ENCODE data around the gene WASHC4. TPM values are rescaled to one million over a fixed set of nuclear protein-coding genes. Genes with fewer than 3 reads are reported as not detected.

WASHC4 gene
- total RNA-seq, 1 experiment from 2014 or later = 25.5 TPM

DNA sequence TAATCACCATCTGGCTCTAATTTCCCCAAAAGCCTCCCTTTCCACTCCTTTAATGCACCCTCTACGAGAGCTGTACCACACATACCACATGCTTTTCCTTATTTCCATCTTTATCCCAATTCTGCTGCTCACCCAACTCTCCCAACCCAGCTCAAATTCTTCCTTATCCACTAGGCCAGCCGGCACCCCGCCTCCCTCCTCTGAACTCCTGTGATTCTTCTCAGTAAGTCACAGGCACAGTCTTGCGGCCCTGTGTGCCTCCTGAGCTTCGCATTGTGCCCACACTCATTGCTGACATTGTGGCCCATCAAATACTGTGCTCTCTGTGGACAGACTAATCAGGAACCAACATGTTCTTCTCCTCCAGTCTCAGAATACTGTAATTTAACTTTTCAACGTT is 83.0 kb downstream of the WASHC4 start:
- POLR2A ChIA-PET = no interaction called here
- Histone ChIP-seq H3K9me3 (ENCODE audit: control insufficient read depth in 1 of 2, insufficient read depth in 1 of 2, low read depth in 1 of 2, low read length in 2 of 2) (no peaks in the 10 kb centered on the region), H3K36me3 (ENCODE audit: control insufficient read depth in 1 of 2, insufficient read depth in 2 of 2, low read length in 2 of 2) (peaks cover 0 to 12% of the 10 kb centered on the region in 2 experiments; a peak in 3 of 4 replicates), H2AFZ (ENCODE audit: low read depth, low read length, poor library complexity, severe bottlenecking) (no peak overlapping the region), H3K9me2 (ENCODE audit: insufficient read depth) (no peaks in the 10 kb centered on the region), H3K79me2 (ENCODE audit: insufficient read depth, low read length) (no peaks in the 10 kb centered on the region), H3K27ac (ENCODE audit: low read depth, low read length) (no peak overlapping the region), H3K9ac (ENCODE audit: low read length) (no peak overlapping the region), H4K20me1 (ENCODE audit: insufficient read depth) (no peaks in the 10 kb centered on the region), H3K4me3 (replicated peaks in 1 of 2; ENCODE audit: low read depth in 1 of 2, low read length in 2 of 2) (no peak overlapping the region), H3K4me2 (ENCODE audit: low read length) (no peak overlapping the region), H3K4me1 (ENCODE audit: control insufficient read depth in 1 of 2, insufficient read depth in 2 of 2, low read length in 2 of 2) (no peaks in the 10 kb centered on the region), H3K27me3 (ENCODE audit: insufficient read depth, low read length) (no peaks in the 10 kb centered on the region)
- intact Hi-C loops (cut with micrococcal nuclease) = no loop called here
- BruUV-seq (replicated peaks) = no TSS peak
- TF ChIP-seq ZNF274 (IDR thresholded peaks at IDR 0.05; ENCODE audit: low read depth, low read length) (no peak), POLR2A (IDR thresholded peaks at IDR 0.05; ENCODE audit: borderline replicate concordance, extremely low read depth, insufficient read depth, insufficient read length) (no peak), FOSL1 (IDR thresholded peaks at IDR 0.05; ENCODE audit: low read depth) (no peak), POLR2AphosphoS5 (IDR thresholded peaks at IDR 0.05; ENCODE audit: low read depth, low read length) (no peak)
- TF ChIP-seq, protein P1, sequence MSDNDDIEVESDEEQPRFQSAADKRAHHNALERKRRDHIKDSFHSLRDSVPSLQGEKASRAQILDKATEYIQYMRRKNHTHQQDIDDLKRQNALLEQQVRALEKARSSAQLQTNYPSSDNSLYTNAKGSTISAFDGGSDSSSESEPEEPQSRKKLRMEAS (IDR thresholded peaks at IDR 0.05) = no peak
- TF ChIP-seq, protein P2, sequence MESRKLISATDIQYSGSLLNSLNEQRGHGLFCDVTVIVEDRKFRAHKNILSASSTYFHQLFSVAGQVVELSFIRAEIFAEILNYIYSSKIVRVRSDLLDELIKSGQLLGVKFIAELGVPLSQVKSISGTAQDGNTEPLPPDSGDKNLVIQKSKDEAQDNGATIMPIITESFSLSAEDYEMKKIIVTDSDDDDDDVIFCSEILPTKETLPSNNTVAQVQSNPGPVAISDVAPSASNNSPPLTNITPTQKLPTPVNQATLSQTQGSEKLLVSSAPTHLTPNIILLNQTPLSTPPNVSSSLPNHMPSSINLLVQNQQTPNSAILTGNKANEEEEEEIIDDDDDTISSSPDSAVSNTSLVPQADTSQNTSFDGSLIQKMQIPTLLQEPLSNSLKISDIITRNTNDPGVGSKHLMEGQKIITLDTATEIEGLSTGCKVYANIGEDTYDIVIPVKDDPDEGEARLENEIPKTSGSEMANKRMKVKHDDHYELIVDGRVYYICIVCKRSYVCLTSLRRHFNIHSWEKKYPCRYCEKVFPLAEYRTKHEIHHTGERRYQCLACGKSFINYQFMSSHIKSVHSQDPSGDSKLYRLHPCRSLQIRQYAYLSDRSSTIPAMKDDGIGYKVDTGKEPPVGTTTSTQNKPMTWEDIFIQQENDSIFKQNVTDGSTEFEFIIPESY (IDR thresholded peaks at IDR 0.05; ENCODE audit: extremely low read depth, insufficient replicate concordance, low read length) = no peak
- ATAC-seq (no peak), DNase-seq (ENCODE audit: low read depth, low spot score) (no peak)
- CTCF ChIA-PET = no interaction called here
- RAD21 ChIA-PET (ENCODE audit: low non-redundant PET in 1 of 2, low total read pairs in 2 of 2, uncharacterized antibody in 2 of 2, unreplicated experiment in 2 of 2) = no interaction called here

DNA sequence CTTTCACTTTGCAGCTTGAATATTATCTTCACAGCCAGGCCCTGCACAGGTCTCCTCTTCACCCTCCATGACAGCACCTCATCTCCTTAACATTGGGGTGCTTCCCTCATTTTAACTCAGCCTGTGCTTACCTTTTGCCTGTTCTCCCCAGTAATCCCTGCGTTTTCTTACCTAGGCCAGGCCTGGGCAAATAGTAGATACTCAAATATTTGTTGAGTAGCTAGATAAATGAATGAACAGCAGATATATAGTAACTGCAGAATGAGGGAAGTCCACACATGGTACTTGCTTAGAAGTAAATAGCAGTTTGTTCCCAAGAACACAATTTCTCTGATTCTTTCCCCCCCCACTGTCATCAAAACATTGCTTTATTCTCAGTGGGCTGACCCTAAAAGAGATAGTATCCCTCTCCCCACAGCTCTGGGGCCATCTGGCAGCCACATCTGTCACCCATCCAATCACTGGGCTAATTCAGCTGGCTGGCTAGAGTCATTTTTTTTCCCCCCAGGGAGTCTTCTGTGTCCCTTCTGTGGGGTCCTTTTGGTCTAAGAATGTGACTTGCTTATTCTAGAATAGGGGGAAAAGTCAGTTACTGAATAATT is 85.2 kb downstream of the WASHC4 start:
- H3K4me2 ChIP-seq (ENCODE audit: low read length) = no peak overlapping the region
- DNase-seq (ENCODE audit: low read depth, low spot score) = no peak
- POLR2A ChIA-PET = no interaction called here
- no peak for ATAC-seq
- BruUV-seq (replicated peaks) = no TSS peak
- RAD21 ChIA-PET (ENCODE audit: low non-redundant PET in 1 of 2, low total read pairs in 2 of 2, uncharacterized antibody in 2 of 2, unreplicated experiment in 2 of 2) = no interaction called here
- no peak overlapping the region for H3K4me3 ChIP-seq (replicated peaks in 1 of 2; ENCODE audit: low read depth in 1 of 2, low read length in 2 of 2)
- H3K27me3 ChIP-seq (ENCODE audit: insufficient read depth, low read length) = no peaks in the 10 kb centered on the region
- H3K4me1 ChIP-seq (ENCODE audit: control insufficient read depth in 1 of 2, insufficient read depth in 2 of 2, low read length in 2 of 2) = no peaks in the 10 kb centered on the region
- H3K79me2 ChIP-seq (ENCODE audit: insufficient read depth, low read length) = no peaks in the 10 kb centered on the region
- H3K36me3 ChIP-seq (ENCODE audit: control insufficient read depth in 1 of 2, insufficient read depth in 2 of 2, low read length in 2 of 2) = peaks cover 0 to 6% of the 10 kb centered on the region in 2 experiments; a peak in 3 of 4 replicates
- H2AFZ ChIP-seq (ENCODE audit: low read depth, low read length, poor library complexity, severe bottlenecking) = no peak overlapping the region
- H3K27ac ChIP-seq (ENCODE audit: low read depth, low read length) = no peak overlapping the region
- intact Hi-C loops (cut with micrococcal nuclease) = no loop called here
- no peaks in the 10 kb centered on the region for H3K9me3 ChIP-seq (ENCODE audit: control insufficient read depth in 1 of 2, insufficient read depth in 1 of 2, low read depth in 1 of 2, low read length in 2 of 2)
- H4K20me1 ChIP-seq (ENCODE audit: insufficient read depth) = no peaks in the 10 kb centered on the region
- no peaks in the 10 kb centered on the region for H3K9me2 ChIP-seq (ENCODE audit: insufficient read depth)
- CTCF ChIA-PET = no interaction called here
- no peak overlapping the region for H3K9ac ChIP-seq (ENCODE audit: low read length)
- TF ChIP-seq POLR2AphosphoS5 (IDR thresholded peaks at IDR 0.05; ENCODE audit: low read depth, low read length) (no peak), JUND (IDR thresholded peaks at IDR 0.05) (no peak), CEBPB (IDR thresholded peaks at IDR 0.05; ENCODE audit: low read depth) (no peak), SIN3A (IDR thresholded peaks at IDR 0.05; ENCODE audit: low read depth) (no peak)
- TF ChIP-seq, protein P3, sequence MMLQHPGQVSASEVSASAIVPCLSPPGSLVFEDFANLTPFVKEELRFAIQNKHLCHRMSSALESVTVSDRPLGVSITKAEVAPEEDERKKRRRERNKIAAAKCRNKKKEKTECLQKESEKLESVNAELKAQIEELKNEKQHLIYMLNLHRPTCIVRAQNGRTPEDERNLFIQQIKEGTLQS (IDR thresholded peaks at IDR 0.05) = no peak
- TF ChIP-seq, protein P4, sequence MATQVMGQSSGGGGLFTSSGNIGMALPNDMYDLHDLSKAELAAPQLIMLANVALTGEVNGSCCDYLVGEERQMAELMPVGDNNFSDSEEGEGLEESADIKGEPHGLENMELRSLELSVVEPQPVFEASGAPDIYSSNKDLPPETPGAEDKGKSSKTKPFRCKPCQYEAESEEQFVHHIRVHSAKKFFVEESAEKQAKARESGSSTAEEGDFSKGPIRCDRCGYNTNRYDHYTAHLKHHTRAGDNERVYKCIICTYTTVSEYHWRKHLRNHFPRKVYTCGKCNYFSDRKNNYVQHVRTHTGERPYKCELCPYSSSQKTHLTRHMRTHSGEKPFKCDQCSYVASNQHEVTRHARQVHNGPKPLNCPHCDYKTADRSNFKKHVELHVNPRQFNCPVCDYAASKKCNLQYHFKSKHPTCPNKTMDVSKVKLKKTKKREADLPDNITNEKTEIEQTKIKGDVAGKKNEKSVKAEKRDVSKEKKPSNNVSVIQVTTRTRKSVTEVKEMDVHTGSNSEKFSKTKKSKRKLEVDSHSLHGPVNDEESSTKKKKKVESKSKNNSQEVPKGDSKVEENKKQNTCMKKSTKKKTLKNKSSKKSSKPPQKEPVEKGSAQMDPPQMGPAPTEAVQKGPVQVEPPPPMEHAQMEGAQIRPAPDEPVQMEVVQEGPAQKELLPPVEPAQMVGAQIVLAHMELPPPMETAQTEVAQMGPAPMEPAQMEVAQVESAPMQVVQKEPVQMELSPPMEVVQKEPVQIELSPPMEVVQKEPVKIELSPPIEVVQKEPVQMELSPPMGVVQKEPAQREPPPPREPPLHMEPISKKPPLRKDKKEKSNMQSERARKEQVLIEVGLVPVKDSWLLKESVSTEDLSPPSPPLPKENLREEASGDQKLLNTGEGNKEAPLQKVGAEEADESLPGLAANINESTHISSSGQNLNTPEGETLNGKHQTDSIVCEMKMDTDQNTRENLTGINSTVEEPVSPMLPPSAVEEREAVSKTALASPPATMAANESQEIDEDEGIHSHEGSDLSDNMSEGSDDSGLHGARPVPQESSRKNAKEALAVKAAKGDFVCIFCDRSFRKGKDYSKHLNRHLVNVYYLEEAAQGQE (IDR thresholded peaks at IDR 0.05; ENCODE audit: low read depth) = no peak
- TF ChIP-seq, protein P5, sequence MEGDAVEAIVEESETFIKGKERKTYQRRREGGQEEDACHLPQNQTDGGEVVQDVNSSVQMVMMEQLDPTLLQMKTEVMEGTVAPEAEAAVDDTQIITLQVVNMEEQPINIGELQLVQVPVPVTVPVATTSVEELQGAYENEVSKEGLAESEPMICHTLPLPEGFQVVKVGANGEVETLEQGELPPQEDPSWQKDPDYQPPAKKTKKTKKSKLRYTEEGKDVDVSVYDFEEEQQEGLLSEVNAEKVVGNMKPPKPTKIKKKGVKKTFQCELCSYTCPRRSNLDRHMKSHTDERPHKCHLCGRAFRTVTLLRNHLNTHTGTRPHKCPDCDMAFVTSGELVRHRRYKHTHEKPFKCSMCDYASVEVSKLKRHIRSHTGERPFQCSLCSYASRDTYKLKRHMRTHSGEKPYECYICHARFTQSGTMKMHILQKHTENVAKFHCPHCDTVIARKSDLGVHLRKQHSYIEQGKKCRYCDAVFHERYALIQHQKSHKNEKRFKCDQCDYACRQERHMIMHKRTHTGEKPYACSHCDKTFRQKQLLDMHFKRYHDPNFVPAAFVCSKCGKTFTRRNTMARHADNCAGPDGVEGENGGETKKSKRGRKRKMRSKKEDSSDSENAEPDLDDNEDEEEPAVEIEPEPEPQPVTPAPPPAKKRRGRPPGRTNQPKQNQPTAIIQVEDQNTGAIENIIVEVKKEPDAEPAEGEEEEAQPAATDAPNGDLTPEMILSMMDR (IDR thresholded peaks at IDR 0.05 in 2 of 3, conservative IDR thresholded peaks at IDR 0.05 in 1 of 3; ENCODE audit: borderline replicate concordance in 1 of 3, insufficient read depth in 1 of 3, low read depth in 2 of 3, low read length in 2 of 3) = no peak

Data from HCT116 (cell line).